K562 (cell line): Measurements from ENCODE around the gene DTNBP1. TPM values are rescaled to one million over a fixed set of nuclear protein-coding genes. Genes with fewer than 3 reads are reported as not detected.

Experiments
- ARID3A ChIP-seq: IDR thresholded peaks from 2 replicates; pipeline ENCODE4 v1.6.1; 2012; ENCODE audit warnings: low read depth, low read length, improper control_type of control experiment, borderline replicate concordance
- ARNT ChIP-seq, 2 experiments: fragments of 450-650 bp; IDR thresholded peaks; 2 replicates each; pipeline ENCODE4 v1.6.1; 2016; ENCODE audit warnings: mild to moderate bottlenecking in 1 of 2
- BRCA1 ChIP-seq, 2 experiments: fragments of 450-650 bp in 1 of 2; sonication (generic) in 1 of 2; formaldehyde crosslinking in 1 of 2; IDR thresholded peaks; 2 replicates each; pipeline versions ENCODE4 v1.5.0 to v1.6.1; 2017 to 2020; ENCODE audit warnings: mild to moderate bottlenecking in 1 of 2, missing genetic modification reagents in 1 of 2
- CHAMP1 ChIP-seq: fragments of 450-650 bp; IDR thresholded peaks from 2 replicates; pipeline ENCODE4 v1.6.1; 2016; ENCODE audit warnings: mild to moderate bottlenecking
- FIP1L1 ChIP-seq: fragments of 200-400 bp; formaldehyde crosslinking; IDR thresholded peaks from 2 replicates; pipeline ENCODE4 v1.6.1; 2018; ENCODE audit warnings: mild to moderate bottlenecking, low read depth, low read length; ENCODE audit not compliant: poor library complexity, severe bottlenecking
- HEY1 ChIP-seq: fragments of 250-450 bp; sonication (Bioruptor Pico); IDR thresholded peaks from 2 replicates; pipeline ENCODE4 v1.5.0; 2020; ENCODE audit warnings: mild to moderate bottlenecking, moderate library complexity, borderline replicate concordance
- HMBOX1 ChIP-seq: sonication (generic); IDR thresholded peaks from 2 replicates; pipeline ENCODE4 v1.6.1; 2016
- PATZ1 ChIP-seq: fragments of 250-450 bp; sonication (Bioruptor Pico); IDR thresholded peaks from 2 replicates; pipeline ENCODE4 v1.5.0; 2020; ENCODE audit warnings: mild to moderate bottlenecking, borderline replicate concordance
- PHB ChIP-seq: fragments of 250-450 bp; sonication (Bioruptor Pico); IDR thresholded peaks from 2 replicates; pipeline ENCODE4 v1.5.0; 2021
- SMARCB1 ChIP-seq: IDR thresholded peaks from 2 replicates; pipeline ENCODE4 v1.6.1; 2011; ENCODE audit warnings: improper control_type of control experiment, low read depth; ENCODE audit not compliant: insufficient read length
- STAT5A ChIP-seq: IDR thresholded peaks from 2 replicates; pipeline ENCODE4 v1.6.1; 2012; ENCODE audit warnings: low read length, inconsistent platforms, borderline replicate concordance
- TFAP4 ChIP-seq: sonication (generic); formaldehyde crosslinking; IDR thresholded peaks from 2 replicates; pipeline ENCODE4 v1.8.0; 2022; ENCODE audit warnings: missing genetic modification reagents, mild to moderate bottlenecking, moderate library complexity, borderline replicate concordance
- XRCC3 ChIP-seq: fragments of 450-650 bp; IDR thresholded peaks from 2 replicates; pipeline ENCODE4 v1.6.1; 2017; ENCODE audit warnings: mild to moderate bottlenecking, moderate library complexity
- polyA plus RNA-seq, 8 experiments: library from polyadenylated mRNA; depleted of rRNA in 4 of 8; stranded (reverse) in 5 of 8; unstranded in 3 of 8; fragments of >200 nt; fragmentation: Nextera tagmentation in 2 of 8; fragmentation: Illumina TruSeq in 1 of 8; extraction: Ambion mirVana in 2 of 8; extraction: Trizol in 1 of 8; gene quantifications; 2 replicates each; pipeline versions ENCODE4 v1.2.1 to v1.2.3, GENCODE V29; 2011 to 2014; ENCODE audit warnings: inconsistent platforms in 1 of 8, missing spikeins in 1 of 8
- total RNA-seq, 7 experiments: library from RNA; depleted of rRNA in 6 of 7; stranded (reverse); fragments of >200 nt in 6 of 7; fragmentation: Illumina TruSeq in 2 of 7; extraction: Trizol in 2 of 7; gene quantifications; 2 replicates each; pipeline versions ENCODE4 v1.2.1 to v1.2.3, GENCODE V29; 2011 to 2021; ENCODE audit warnings: low replicate concordance in 1 of 7

Gene DTNBP1
- total and polyA plus RNA-seq, 9 of the 15 experiments (the other 6 are each of a cell fraction or from before 2014, with no cell fraction given): 16.7 to 54.5 (median 21.4) TPM

- peak; percentile 73 for TF ChIP-seq TFAP4 (CRISPR knock-in tag)
- TF ChIP-seq HEY1 (CRISPR knock-in tag): peak; percentile 9; the same call in 1 of the 2 replicates
- peak in 1 of 2 experiments; percentile 67; a peak in 2 of 4 replicates for TF ChIP-seq ARNT (IDR thresholded peaks at IDR 0.05)
- TF ChIP-seq FIP1L1: no peak
- TF ChIP-seq BRCA1 (IDR thresholded peaks at IDR 0.05): no peak
- no peak for TF ChIP-seq BRCA1 (CRISPR knock-in tag; IDR thresholded peaks at IDR 0.05)
- 0 out of 2 replicates have a peak, but pooled peaks have one; percentile 16 for TF ChIP-seq CHAMP1
- TF ChIP-seq PHB (CRISPR knock-in tag): no peak
- peak; percentile 47; the same call in 1 of the 2 replicates for TF ChIP-seq HMBOX1
- TF ChIP-seq PATZ1: no peak; the same call in 1 of the 2 replicates
- TF ChIP-seq ARID3A: peak; percentile 24; the same call in 1 of the 2 replicates
- TF ChIP-seq XRCC3: no peak
- 0 out of 2 replicates have a peak, but pooled peaks have one; percentile 6 for TF ChIP-seq STAT5A
- no peak for TF ChIP-seq SMARCB1
Measured at GRCh38 chr6:15569035-15569995, 93.5 kb downstream of the DTNBP1 start (continued).
